ENCODE data around the gene LBP. TPM values are rescaled to one million over a fixed set of nuclear protein-coding genes. Genes with fewer than 3 reads are reported as not detected.

Gene LBP
- total RNA-seq, 1 donor from 2014 or later: not detected

DNA sequence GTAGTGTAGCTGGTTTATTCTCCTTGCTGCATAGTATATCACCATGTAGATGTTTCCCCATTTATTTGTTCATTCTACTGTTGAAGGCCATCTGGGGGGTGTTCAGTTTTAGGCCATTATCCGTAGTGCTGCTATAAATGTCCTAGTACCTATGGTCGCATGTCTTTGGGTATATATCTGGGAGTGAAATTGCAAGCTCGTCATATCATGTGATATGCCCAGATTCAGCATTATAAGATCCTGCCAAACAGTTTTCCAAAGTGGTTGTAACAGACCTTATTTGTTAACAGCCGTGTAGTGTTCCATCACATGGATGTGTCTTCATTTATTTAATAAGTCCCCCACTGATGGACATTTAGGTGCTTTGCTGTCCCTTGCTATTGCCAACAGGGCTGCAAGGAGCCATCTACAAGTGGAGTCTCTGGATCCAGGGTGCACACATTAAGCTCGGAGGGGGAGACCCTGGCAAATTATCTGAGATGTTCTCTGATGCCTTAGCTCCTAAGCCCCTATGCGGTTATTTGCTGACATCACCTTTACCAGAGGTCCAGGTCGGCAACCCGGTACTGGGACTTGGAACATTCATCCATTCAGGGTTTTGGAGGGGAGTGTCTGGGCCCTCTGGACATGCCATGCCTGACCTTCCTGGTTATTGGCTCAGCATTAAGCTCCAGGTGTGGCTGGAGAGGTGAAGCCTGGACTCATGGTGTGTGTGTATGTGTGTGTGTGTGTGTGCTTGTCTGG, 16.9 kb downstream of the LBP start:
- no peak for DNase-seq
- Mint-ChIP-seq H3K27me3 (ENCODE audit: unreplicated experiment) (no peaks in the 10 kb centered on the region), H3K4me1 (ENCODE audit: low read depth, unreplicated experiment) (no peaks in the 10 kb centered on the region), H3K4me3 (ENCODE audit: unreplicated experiment) (no peak overlapping the region), H3K9me3 (ENCODE audit: unreplicated experiment) (peaks cover 2% of the 10 kb centered on the region), H3K36me3 (ENCODE audit: unreplicated experiment) (no peaks in the 10 kb centered on the region), H3K27ac (ENCODE audit: unreplicated experiment) (no peak overlapping the region)
- TF ChIP-seq, protein P1, sequence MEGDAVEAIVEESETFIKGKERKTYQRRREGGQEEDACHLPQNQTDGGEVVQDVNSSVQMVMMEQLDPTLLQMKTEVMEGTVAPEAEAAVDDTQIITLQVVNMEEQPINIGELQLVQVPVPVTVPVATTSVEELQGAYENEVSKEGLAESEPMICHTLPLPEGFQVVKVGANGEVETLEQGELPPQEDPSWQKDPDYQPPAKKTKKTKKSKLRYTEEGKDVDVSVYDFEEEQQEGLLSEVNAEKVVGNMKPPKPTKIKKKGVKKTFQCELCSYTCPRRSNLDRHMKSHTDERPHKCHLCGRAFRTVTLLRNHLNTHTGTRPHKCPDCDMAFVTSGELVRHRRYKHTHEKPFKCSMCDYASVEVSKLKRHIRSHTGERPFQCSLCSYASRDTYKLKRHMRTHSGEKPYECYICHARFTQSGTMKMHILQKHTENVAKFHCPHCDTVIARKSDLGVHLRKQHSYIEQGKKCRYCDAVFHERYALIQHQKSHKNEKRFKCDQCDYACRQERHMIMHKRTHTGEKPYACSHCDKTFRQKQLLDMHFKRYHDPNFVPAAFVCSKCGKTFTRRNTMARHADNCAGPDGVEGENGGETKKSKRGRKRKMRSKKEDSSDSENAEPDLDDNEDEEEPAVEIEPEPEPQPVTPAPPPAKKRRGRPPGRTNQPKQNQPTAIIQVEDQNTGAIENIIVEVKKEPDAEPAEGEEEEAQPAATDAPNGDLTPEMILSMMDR (IDR thresholded peaks at IDR 0.05; ENCODE audit: partially characterized antibody, unreplicated experiment): no peak

DNA sequence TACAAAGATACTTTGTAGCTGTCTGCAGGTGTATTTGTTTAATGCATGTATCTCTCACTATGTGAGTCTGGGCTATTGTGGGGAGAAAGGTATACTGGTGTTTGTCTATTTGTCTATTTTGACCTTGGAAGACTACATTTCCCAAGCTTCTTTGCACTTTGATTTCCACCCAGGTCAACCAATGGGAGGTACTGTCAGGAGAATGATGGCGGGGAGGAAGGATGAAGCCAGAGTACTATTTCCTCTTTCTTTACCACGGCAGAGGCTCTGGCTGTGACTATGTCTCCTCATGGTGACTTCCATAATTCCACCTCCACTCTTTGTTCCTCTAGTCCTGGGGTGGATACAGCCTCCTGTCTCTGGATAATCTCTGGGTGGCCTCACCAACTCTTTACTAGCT, 23.1 kb downstream of the LBP start:
- DNase-seq: no peak
- Mint-ChIP-seq H3K4me1 (ENCODE audit: low read depth, unreplicated experiment) (no peaks in the 10 kb centered on the region), H3K27ac (ENCODE audit: unreplicated experiment) (no peak overlapping the region)

DNA sequence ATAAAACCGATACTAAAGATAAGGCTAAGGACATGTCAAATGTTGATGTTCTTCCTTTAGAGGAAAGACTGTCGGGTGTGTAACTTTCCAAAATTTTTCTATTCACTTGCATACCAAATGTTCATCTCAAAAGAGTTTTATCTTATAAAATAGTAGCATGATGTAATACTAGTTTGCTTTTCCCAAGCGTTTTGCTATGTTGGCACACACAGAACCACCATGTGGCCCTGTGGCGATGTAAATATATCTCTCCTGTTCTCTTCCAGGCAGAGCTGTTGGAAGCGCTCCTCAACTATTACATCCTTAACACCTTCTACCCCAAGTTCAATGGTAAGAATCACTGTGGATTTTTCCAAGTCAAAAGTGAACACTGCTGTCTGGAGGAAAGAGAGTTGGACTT, 26.5 kb downstream of the LBP start:
- Mint-ChIP-seq H3K4me3 (ENCODE audit: unreplicated experiment) (no peak overlapping the region), H3K27me3 (ENCODE audit: unreplicated experiment) (peaks cover 3% of the 10 kb centered on the region), H3K36me3 (ENCODE audit: unreplicated experiment) (no peaks in the 10 kb centered on the region), H3K4me1 (ENCODE audit: low read depth, unreplicated experiment) (no peaks in the 10 kb centered on the region), H3K27ac (ENCODE audit: unreplicated experiment) (no peak overlapping the region), H3K9me3 (ENCODE audit: unreplicated experiment) (peaks cover 3% of the 10 kb centered on the region)
- DNase-seq: no peak
- TF ChIP-seq, protein P1 (IDR thresholded peaks at IDR 0.05; ENCODE audit: partially characterized antibody, unreplicated experiment): no peak

More for the DNA sequence above, 23.1 kb downstream of the LBP start:
- no peaks in the 10 kb centered on the region for H3K9me3 Mint-ChIP-seq (ENCODE audit: unreplicated experiment)
- no peaks in the 10 kb centered on the region for H3K36me3 Mint-ChIP-seq (ENCODE audit: unreplicated experiment)
- TF ChIP-seq, protein P1 (IDR thresholded peaks at IDR 0.05; ENCODE audit: partially characterized antibody, unreplicated experiment): no peak
- no peak overlapping the region for H3K4me3 Mint-ChIP-seq (ENCODE audit: unreplicated experiment)
- H3K27me3 Mint-ChIP-seq (ENCODE audit: unreplicated experiment): peaks cover 2% of the 10 kb centered on the region

DNA sequence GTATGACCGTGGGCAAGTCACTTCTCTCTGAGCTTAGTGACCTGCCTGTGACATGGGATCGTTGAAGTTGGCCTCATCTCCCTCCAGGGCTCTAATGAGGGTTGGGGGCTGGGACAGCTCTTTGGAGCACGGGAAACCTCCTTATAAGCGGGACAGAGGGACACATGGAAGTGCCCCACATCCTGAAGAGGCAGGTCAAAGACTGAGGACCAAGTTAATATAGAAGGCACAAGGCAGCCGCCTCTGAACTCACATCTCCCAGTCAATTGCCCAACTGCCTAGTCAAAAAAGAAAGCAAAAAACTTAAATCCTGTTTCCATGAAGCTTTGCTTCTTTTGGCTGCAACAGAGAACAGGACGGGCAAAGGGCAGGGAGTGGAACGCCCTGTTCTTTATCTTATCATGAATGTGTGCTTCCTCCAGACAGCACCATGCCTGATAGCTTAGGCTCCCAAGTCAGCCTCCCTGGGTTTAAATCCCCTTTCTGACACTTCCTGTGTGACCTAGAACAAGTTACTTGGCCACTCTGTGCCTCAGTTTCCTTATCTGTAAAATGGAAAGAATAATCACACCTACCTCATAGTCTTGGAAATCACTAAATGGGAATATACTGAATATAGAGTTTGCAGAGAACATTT, 27.1 kb downstream of the LBP start:
- H3K36me3 Mint-ChIP-seq (ENCODE audit: unreplicated experiment): no peaks in the 10 kb centered on the region
- no peak for DNase-seq
- no peak overlapping the region for H3K4me3 Mint-ChIP-seq (ENCODE audit: unreplicated experiment)
- H3K27ac Mint-ChIP-seq (ENCODE audit: unreplicated experiment): no peak overlapping the region
- peaks cover 3% of the 10 kb centered on the region for H3K9me3 Mint-ChIP-seq (ENCODE audit: unreplicated experiment)
- H3K27me3 Mint-ChIP-seq (ENCODE audit: unreplicated experiment): peaks cover 3% of the 10 kb centered on the region
- TF ChIP-seq, protein P1 (IDR thresholded peaks at IDR 0.05; ENCODE audit: partially characterized antibody, unreplicated experiment): no peak
- no peaks in the 10 kb centered on the region for H3K4me1 Mint-ChIP-seq (ENCODE audit: low read depth, unreplicated experiment)

DNA sequence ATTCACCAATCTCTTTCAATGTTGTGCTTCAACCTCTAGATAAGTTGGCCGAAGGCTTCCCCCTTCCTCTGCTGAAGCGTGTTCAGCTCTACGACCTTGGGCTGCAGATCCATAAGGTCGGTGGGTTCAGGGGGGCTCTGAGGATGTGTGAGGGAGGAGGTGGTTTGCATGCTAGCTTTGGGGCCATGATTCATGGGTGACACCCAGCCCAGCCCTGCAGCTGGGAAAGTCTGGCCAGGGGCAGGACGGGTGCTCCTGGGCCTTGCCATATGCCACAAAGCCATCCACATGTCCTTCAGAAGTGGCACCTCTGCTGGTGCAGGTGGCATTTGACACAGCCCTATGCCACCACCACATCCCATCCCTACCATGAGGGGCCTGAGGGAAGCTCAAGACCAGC, 27.6 kb downstream of the LBP start:
- no peak for DNase-seq
- H3K27me3 Mint-ChIP-seq (ENCODE audit: unreplicated experiment): peaks cover 3% of the 10 kb centered on the region
- peaks cover 3% of the 10 kb centered on the region for H3K9me3 Mint-ChIP-seq (ENCODE audit: unreplicated experiment)
- no peaks in the 10 kb centered on the region for H3K36me3 Mint-ChIP-seq (ENCODE audit: unreplicated experiment)
- no peak overlapping the region for H3K27ac Mint-ChIP-seq (ENCODE audit: unreplicated experiment)
- no peak overlapping the region for H3K4me3 Mint-ChIP-seq (ENCODE audit: unreplicated experiment)
- TF ChIP-seq, protein P1 (IDR thresholded peaks at IDR 0.05; ENCODE audit: partially characterized antibody, unreplicated experiment): no peak
- no peaks in the 10 kb centered on the region for H3K4me1 Mint-ChIP-seq (ENCODE audit: low read depth, unreplicated experiment)
